ENCODE measurements around the gene CD59.
A peak's percentile ranks its signal among the peaks of the same experiment; 100 is the strongest.
"Not testable (repeated sequence)": the region's sequence is repeated elsewhere in the genome, so short reads cannot be mapped to it uniquely, and the experiment has no call there.

Gene CD59

GRCh38 chr11:33742249-33742851, 6.1 kb upstream of the CD59 start:
- no peak for DNase-seq (ENCODE audit: low spot score)

GRCh38 chr11:33741806-33742205, 5.6 kb upstream of the CD59 start:
- no peak for DNase-seq (ENCODE audit: low spot score)

- DNase-seq (ENCODE audit: low spot score): no peak
Measured at GRCh38 chr11:33737362-33737821, 1.2 kb upstream of the CD59 start.

- peak; percentile 61 for DNase-seq (ENCODE audit: low spot score)
Measured at GRCh38 chr11:33735271-33736147, 714 bp downstream of the CD59 start.

- no peak for DNase-seq (ENCODE audit: low spot score)
Measured at GRCh38 chr11:33734441-33735270, 1.6 kb downstream of the CD59 start.

GRCh38 chr11:33733980-33734379, 2.2 kb downstream of the CD59 start:
- DNase-seq (ENCODE audit: low spot score): no peak

- peak; percentile 61 for DNase-seq (ENCODE audit: low spot score)
Measured at GRCh38 chr11:33731723-33732531, 4.3 kb downstream of the CD59 start.

GRCh38 chr11:33730716-33731115, 5.5 kb downstream of the CD59 start:
- DNase-seq (ENCODE audit: low spot score): no peak

GRCh38 chr11:33729072-33729664, 7.1 kb downstream of the CD59 start:
- not testable (repeated sequence) for DNase-seq (ENCODE audit: low spot score)

- not testable (repeated sequence) for DNase-seq (ENCODE audit: low spot score)
Measured at GRCh38 chr11:33727539-33727938, 8.7 kb downstream of the CD59 start.

GRCh38 chr11:33725496-33725895, 10.7 kb downstream of the CD59 start:
- no peak for DNase-seq (ENCODE audit: low spot score)

GRCh38 chr11:33724644-33725035, 11.6 kb downstream of the CD59 start:
- no peak for DNase-seq (ENCODE audit: low spot score)

- DNase-seq (ENCODE audit: low spot score): peak; percentile 35
Measured at GRCh38 chr11:33723238-33723881, 12.9 kb downstream of the CD59 start.

- peak; percentile 83 for DNase-seq (ENCODE audit: low spot score)
Measured at GRCh38 chr11:33722590-33723234, 13.5 kb downstream of the CD59 start.

- DNase-seq (ENCODE audit: low spot score): no peak
Measured at GRCh38 chr11:33721984-33722383, 14.2 kb downstream of the CD59 start.

- DNase-seq (ENCODE audit: low spot score): peak; percentile 27
Measured at GRCh38 chr11:33721426-33721825, 14.8 kb downstream of the CD59 start.

- no peak for DNase-seq (ENCODE audit: low spot score)
Measured at GRCh38 chr11:33719587-33719986, 16.6 kb downstream of the CD59 start.

GRCh38 chr11:33718440-33718839, 17.8 kb downstream of the CD59 start:
- DNase-seq (ENCODE audit: low spot score): no peak

GRCh38 chr11:33716243-33716642, 20.0 kb downstream of the CD59 start:
- DNase-seq (ENCODE audit: low spot score): peak; percentile 36

GRCh38 chr11:33713856-33714398, 22.3 kb downstream of the CD59 start:
- DNase-seq (ENCODE audit: low spot score): no peak
